SK-N-MC (cell line): Measurements from ENCODE around the gene TEX48.

Experiments
- DNase-seq: peaks from one replicate; pipeline ENCODE4 v3.0.0-alpha.2; 2011; ENCODE audit warnings: low read depth, low spot score
- H3K27ac ChIP-seq: fragments of 200-600 bp; sonication (generic); 2 replicates; pipeline ENCODE4 v1.5.1; 2016; ENCODE audit warnings: mixed run types
- H3K36me3 ChIP-seq: fragments of 200-600 bp; sonication (generic); 2 replicates; pipeline ENCODE4 v1.6.1; 2017; ENCODE audit warnings: antibody characterized with exemption, low read length, mixed read lengths; ENCODE audit not compliant: insufficient read depth
- H3K4me3 ChIP-seq: fragments of 200-600 bp; sonication (generic); 2 replicates; pipeline ENCODE4 v1.5.1; 2016
- H3K9ac ChIP-seq: fragments of 200-600 bp; sonication (generic); 2 replicates; pipeline ENCODE4 v1.8.0; 2017; ENCODE audit warnings: mixed run types, mixed read lengths; ENCODE audit not compliant: insufficient read length
- H3K9me3 ChIP-seq: fragments of 200-600 bp; sonication (generic); 2 replicates; pipeline ENCODE4 v1.6.1; 2017; ENCODE audit warnings: low read depth, mild to moderate bottlenecking, antibody characterized with exemption, low read length, moderate library complexity, mixed read lengths
- EZH2 ChIP-seq: fragments of 200-600 bp; sonication (generic); IDR thresholded peaks from one replicate; pipeline ENCODE4 v1.6.1; 2017; ENCODE audit warnings: antibody characterized with exemption
- FOXP2 ChIP-seq: optimal IDR thresholded peaks from 2 replicates; pipeline ENCODE3; 2011; ENCODE audit warnings: mild to moderate bottlenecking, moderate library complexity; ENCODE audit not compliant: insufficient read depth; ENCODE audit errors: extremely low read length, control extremely low read depth
- POLR2AphosphoS5 ChIP-seq: IDR thresholded peaks from 2 replicates; pipeline ENCODE4 v1.6.1; 2012; ENCODE audit warnings: mild to moderate bottlenecking, low read depth, low read length, borderline replicate concordance

TEX48 gene

DNA sequence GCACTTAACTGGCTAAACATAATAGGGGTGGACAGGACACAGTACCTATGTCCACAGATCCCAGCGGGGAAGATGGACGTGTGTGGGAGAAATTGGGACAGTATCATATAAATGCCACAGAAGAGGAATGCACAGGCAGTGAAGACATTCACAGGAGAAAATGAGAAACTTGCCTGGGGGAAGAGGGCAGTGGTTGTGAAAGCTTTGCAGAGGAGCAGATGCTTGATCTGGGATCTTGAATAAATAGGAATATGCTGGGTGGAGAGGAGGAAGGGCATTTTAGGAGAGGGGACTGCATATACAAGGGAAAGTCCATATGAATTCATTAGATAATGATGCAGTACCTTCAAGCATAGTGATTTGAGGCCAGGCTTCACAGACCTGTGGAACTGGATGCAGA, 57.3 kb downstream of the TEX48 start:
- H3K9me3 ChIP-seq, result no peaks in the 10 kb centered on the region
- H3K27ac ChIP-seq, result no peak overlapping the region
- TF ChIP-seq POLR2AphosphoS5 (no peak), FOXP2 (no peak), EZH2 (no peak)
- DNase-seq, result no peak
- H3K36me3 ChIP-seq, result peaks cover 66% of the 10 kb centered on the region
- no peak overlapping the region for H3K9ac ChIP-seq
- H3K4me3 ChIP-seq, result no peak overlapping the region

DNA sequence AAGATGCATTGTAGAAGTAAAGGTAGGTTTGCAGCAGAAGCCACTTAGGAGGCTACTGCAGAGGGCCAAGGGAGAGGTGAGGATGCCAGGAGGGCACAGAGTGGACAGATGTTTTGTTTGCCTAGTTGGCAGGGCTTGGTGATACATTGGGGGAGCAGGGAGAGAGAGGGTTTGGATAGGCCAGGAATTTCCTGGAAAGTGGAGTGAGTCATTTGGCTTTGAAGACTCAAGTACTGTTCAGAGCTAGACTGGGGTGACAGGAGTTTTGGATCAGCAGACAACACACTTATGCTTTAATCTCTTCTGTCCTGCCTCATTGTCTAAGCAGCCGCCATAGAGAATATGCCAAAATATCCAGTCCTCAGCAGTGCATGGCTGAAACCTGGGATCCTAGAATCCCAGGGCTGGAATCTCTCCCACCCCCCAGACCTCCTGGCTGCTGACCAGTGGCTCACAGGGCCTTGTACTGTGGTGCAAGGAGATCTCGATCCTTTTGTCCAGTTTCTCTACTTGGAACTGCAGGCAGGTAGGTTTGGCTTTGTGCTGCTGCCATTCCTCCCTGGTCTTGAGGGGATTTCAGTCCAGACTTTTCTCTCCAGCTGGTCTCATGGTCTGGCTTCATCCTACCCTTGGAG, 59.9 kb downstream of the TEX48 start:
- TF ChIP-seq FOXP2 (no peak), POLR2AphosphoS5 (no peak), EZH2 (no peak)
- H3K27ac ChIP-seq, result no peak overlapping the region
- no peak overlapping the region for H3K9ac ChIP-seq
- no peak for DNase-seq
- H3K9me3 ChIP-seq, result no peaks in the 10 kb centered on the region
- no peak overlapping the region for H3K4me3 ChIP-seq
- peaks cover 62% of the 10 kb centered on the region; the same call in 1 of the 2 replicates for H3K36me3 ChIP-seq

DNA sequence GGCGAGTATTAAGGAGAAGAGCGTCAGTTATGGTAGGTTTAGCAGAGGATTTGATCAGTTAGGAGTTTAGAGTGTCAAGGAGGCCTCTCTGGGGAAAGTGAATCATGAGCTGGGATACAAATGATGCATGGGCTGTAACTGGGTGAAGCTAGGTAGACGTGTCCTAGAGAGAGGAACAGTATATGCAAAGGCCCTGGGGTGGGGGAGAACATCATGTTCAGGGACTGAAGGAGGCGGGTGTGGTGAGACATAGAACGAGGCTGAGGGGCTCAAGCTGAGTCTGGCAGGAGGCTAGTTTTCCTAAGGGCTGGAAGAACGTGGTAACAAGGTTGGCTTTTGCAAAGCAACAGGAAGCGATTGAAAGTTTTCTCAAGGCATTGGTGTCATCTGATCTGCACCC, 60.4 kb downstream of the TEX48 start:
- Histone ChIP-seq H3K36me3 (peaks cover 60% of the 10 kb centered on the region; the same call in 1 of the 2 replicates), H3K9me3 (no peaks in the 10 kb centered on the region), H3K9ac (no peak overlapping the region), H3K27ac (no peak overlapping the region), H3K4me3 (no peak overlapping the region)
- no peak for DNase-seq
- no peak for TF ChIP-seq FOXP2
- no peak for TF ChIP-seq POLR2AphosphoS5
- no peak for TF ChIP-seq EZH2

DNA sequence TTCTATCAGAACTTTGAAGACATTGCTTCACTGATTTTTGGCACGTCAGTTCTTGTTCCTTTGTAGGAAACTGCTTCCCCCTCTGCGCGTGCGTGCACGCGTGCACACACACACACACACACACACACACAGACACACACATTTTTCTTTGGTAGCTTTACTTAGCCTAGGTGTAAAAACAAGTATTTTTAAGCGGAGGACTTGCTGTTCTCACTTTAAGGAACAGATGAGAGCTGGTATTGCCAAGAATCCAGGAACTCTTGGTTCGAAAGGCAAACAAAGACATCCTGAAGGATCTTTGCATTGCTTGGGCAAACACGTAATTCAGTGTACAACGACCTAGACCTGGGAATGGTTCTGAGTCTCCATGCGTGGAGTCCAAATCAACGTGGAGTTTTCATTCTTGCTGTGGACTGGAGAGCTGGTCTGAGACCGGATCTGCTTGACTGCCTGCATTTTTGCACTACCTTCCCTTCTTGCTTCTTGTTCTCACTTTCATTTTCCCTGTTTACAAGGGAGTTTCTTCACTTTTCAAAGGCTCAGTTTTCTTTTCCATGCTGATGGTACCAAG, 62.7 kb downstream of the TEX48 start:
- Histone ChIP-seq H3K9ac (no peak overlapping the region), H3K9me3 (no peaks in the 10 kb centered on the region), H3K4me3 (no peak overlapping the region), H3K36me3 (peaks cover 49% of the 10 kb centered on the region; the same call in 1 of the 2 replicates), H3K27ac (no peak overlapping the region)
- TF ChIP-seq POLR2AphosphoS5, result no peak
- TF ChIP-seq EZH2, result no peak
- TF ChIP-seq FOXP2, result no peak
- DNase-seq, result no peak

DNA sequence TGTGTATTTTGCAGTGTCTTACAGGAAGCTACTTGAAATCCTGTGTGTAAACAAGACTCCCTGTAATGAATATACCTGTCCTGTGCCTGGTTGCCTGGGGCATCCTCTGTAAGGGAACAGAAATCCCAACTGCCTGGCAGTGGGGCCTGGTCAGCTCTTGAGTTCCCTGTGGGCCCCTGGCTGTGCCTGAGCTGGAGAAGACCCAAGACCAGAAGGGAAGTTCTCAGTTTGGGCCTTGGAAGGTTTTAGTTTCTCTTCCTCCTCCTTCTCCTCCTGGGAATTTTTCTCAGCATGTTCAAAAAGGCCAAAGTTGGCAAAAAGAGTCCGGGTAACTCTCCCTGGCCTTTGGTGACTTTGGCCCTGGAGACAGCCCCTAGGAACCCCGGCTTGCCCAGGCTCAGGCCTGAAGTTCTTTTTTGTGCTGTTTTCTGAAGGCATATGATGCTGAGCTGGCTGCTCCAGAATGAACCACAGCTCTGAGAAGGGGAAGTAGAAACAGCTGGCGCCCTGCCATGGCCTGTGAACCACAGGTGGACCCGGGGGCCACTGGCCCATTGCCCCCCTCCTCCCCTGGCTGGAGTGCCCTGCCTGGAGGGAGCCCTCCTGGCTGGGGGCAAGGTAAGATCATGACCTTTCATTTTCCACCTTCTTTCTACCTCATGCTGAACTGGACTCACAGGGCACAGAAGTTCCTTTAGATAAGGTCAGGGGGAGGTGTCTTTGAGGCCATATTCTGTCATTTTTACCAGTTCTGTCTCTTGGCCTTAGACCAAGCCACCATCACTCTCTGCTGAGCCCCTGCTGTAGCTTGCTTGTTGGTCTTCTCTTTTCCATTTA, 65.1 kb downstream of the TEX48 start:
- Histone ChIP-seq H3K27ac (no peak overlapping the region), H3K36me3 (peaks cover 37% of the 10 kb centered on the region; the same call in 1 of the 2 replicates), H3K9me3 (no peaks in the 10 kb centered on the region), H3K9ac (no peak overlapping the region), H3K4me3 (no peak overlapping the region)
- TF ChIP-seq FOXP2, result no peak
- TF ChIP-seq EZH2, result no peak
- no peak for TF ChIP-seq POLR2AphosphoS5
- no peak for DNase-seq
